PC-3 (cell line): ENCODE results near the gene PARVA. TPM values are rescaled to one million over a fixed set of nuclear protein-coding genes. Genes with fewer than 3 reads are reported as not detected.

Experiments used
- ATAC-seq: fragments of 200-7000 bp; cut with Tn5 transposase; 2 replicates; pipeline ENCODE4 v1.9.1; 2020; ENCODE audit warnings: mild to moderate bottlenecking, moderate library complexity
- BruUV-seq: library from RNA; stranded (reverse); fragments of 400-500 nt; replicated peaks from 2 replicates; lab custom pipeline; 2021; lab: Mats Ljungman, UMichigan
- CTCF ChIA-PET: fragments of 300-600 bp; sonication (Branson Sonifier 250); formaldehyde crosslinking; loops from one replicate; lab custom pipeline; 2022; ENCODE audit warnings: antibody characterized with exemption; lab: Charles Lee
- POLR2A ChIA-PET: fragments of 300-600 bp; sonication (Branson Sonifier 250); formaldehyde crosslinking; loops from one replicate; lab custom pipeline; 2022; ENCODE audit warnings: antibody characterized with exemption; ENCODE audit not compliant: unreplicated experiment; lab: Charles Lee
- DNase-seq: peaks from one replicate; pipeline ENCODE4 v3.0.0-alpha.2; 2015
- H2AFZ ChIP-seq: fragments of 300-600 bp; sonication (generic); 2 replicates; pipeline ENCODE4 v1.6.0; 2016; ENCODE audit warnings: antibody characterized with exemption, low read length
- H3F3A ChIP-seq: fragments of 300-600 bp; sonication (generic); one replicate; pipeline ENCODE4 v1.6.0; 2017; ENCODE audit warnings: antibody characterized with exemption, low read length, control low read depth, mild to moderate bottlenecking; ENCODE audit not compliant: unreplicated experiment
- H3K27ac ChIP-seq: fragments of 300-600 bp; sonication (generic); 2 replicates; pipeline ENCODE4 v1.5.1; 2016; ENCODE audit warnings: mild to moderate bottlenecking, low read length
- H3K27me3 ChIP-seq: fragments of 300-600 bp; sonication (generic); 2 replicates; pipeline ENCODE4 v1.6.1; 2016; ENCODE audit warnings: low read length, mixed read lengths
- H3K36me3 ChIP-seq: fragments of 300-600 bp; sonication (generic); 2 replicates; pipeline ENCODE4 v1.6.1; 2016; ENCODE audit warnings: low read depth, mixed run types, low read length, mixed read lengths
- H3K4me1 ChIP-seq: fragments of 300-600 bp; sonication (generic); 2 replicates; pipeline ENCODE4 v1.5.1; 2016; ENCODE audit warnings: low read length; ENCODE audit not compliant: insufficient read depth
- H3K4me2 ChIP-seq: fragments of 300-600 bp; sonication (generic); 2 replicates; pipeline ENCODE4 v1.6.0; 2016; ENCODE audit warnings: low read length
- H3K4me3 ChIP-seq: fragments of 300-600 bp; sonication (generic); 2 replicates; pipeline ENCODE4 v1.5.1; 2016; ENCODE audit warnings: mild to moderate bottlenecking, low read length, mixed read lengths
- H3K79me2 ChIP-seq: fragments of 300-600 bp; sonication (generic); 2 replicates; pipeline ENCODE4 v1.6.1; 2017; ENCODE audit warnings: low read length, mixed read lengths
- H3K9ac ChIP-seq: fragments of 300-600 bp; sonication (generic); 2 replicates; pipeline ENCODE4 v1.6.0; 2016; ENCODE audit warnings: mild to moderate bottlenecking, low read length
- H3K9me2 ChIP-seq: fragments of 300-600 bp; sonication (generic); replicated peaks from 2 replicates; pipeline ENCODE4 v1.6.1; 2016; ENCODE audit warnings: mixed run types, low read length, mixed read lengths
- H3K9me3 ChIP-seq: fragments of 300-600 bp; sonication (generic); 2 replicates; pipeline ENCODE4 v1.6.1; 2016; ENCODE audit warnings: low read length, mixed read lengths
- H4K20me1 ChIP-seq: fragments of 300-600 bp; sonication (generic); 2 replicates; pipeline ENCODE4 v1.6.1; 2016; ENCODE audit warnings: low read length, mixed read lengths
- EZH2 ChIP-seq: fragments of 300-600 bp; sonication (generic); IDR thresholded peaks from one replicate; pipeline ENCODE4 v1.6.1; 2017; ENCODE audit warnings: antibody characterized with exemption, mild to moderate bottlenecking, low read length; ENCODE audit not compliant: unreplicated experiment
- EZH2phosphoT487 ChIP-seq: fragments of 300-600 bp; sonication (generic); IDR thresholded peaks from 2 replicates; pipeline ENCODE4 v1.6.1; 2018; ENCODE audit warnings: mild to moderate bottlenecking, antibody characterized with exemption, low read length, borderline replicate concordance
- intact Hi-C: fragments of 100-400 bp; cut with micrococcal nuclease; formaldehyde crosslinking; loops from 2 replicates; pipeline ENCODE4 v1.9.0; 2023
- total RNA-seq: library from RNA; depleted of rRNA; stranded (reverse); fragments of >200 nt; gene quantifications from 2 replicates; pipeline ENCODE4 v1.2.3, GENCODE V29; 2014
- TF ChIP-seq, protein P1 (sequence below): fragments of 300-600 bp; sonication (generic); conservative IDR thresholded peaks from 2 replicates; pipeline ENCODE4 v1.5.1; 2017; ENCODE audit warnings: antibody characterized with exemption, low read depth, mild to moderate bottlenecking, low read length

The PARVA gene
- total RNA-seq, 1 experiment from 2014 or later = 13.5 TPM

DNA sequence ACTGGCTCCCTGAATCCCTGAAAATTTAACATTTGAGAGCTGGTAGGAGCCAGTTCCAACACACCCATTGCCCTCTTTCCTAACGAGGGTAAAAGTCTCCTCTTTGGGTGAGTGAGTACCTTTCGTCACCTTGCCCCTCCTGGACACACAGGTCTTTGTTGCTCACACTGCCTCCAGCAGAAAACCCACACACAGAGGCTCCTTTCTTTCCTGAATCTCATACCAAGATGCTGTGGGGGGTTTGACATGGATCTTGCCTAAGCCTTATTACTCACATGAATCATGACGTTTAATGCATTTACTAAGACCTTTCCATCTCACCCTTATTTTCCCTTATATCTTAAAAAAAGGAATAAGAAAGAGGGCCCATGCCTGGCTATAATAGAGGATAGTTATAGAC, 53.0 kb downstream of the PARVA start:
- Histone ChIP-seq H3K79me2 (no peaks in the 10 kb centered on the region; the same call in 1 of the 2 replicates), H3F3A (no peaks in the 10 kb centered on the region), H3K27me3 (no peaks in the 10 kb centered on the region), H3K4me1 (peaks cover 16% of the 10 kb centered on the region), H3K9me3 (no peaks in the 10 kb centered on the region), H3K27ac (peak overlapping the region; percentile 71), H4K20me1 (no peaks in the 10 kb centered on the region), H3K4me3 (peak overlapping the region; percentile 13; the same call in 1 of the 2 replicates), H3K4me2 (peak overlapping the region; percentile 72), H3K9me2 (no peaks in the 10 kb centered on the region), H3K36me3 (no peaks in the 10 kb centered on the region), H3K9ac (no peak overlapping the region), H2AFZ (no peak overlapping the region)
- ChIA-PET CTCF (no interaction called here), POLR2A (interaction anchor here (0.6 kb wide), 1 partner anchor 24 kb away, joined by 3 read pairs; no protein-coding TSS in a partner anchor)
- intact Hi-C loops = no loop called here
- no peak for ATAC-seq
- BruUV-seq = no TSS peak
- peak; percentile 46 for DNase-seq
- no peak for TF ChIP-seq EZH2
- TF ChIP-seq EZH2phosphoT487 = no peak
- TF ChIP-seq, protein P1, sequence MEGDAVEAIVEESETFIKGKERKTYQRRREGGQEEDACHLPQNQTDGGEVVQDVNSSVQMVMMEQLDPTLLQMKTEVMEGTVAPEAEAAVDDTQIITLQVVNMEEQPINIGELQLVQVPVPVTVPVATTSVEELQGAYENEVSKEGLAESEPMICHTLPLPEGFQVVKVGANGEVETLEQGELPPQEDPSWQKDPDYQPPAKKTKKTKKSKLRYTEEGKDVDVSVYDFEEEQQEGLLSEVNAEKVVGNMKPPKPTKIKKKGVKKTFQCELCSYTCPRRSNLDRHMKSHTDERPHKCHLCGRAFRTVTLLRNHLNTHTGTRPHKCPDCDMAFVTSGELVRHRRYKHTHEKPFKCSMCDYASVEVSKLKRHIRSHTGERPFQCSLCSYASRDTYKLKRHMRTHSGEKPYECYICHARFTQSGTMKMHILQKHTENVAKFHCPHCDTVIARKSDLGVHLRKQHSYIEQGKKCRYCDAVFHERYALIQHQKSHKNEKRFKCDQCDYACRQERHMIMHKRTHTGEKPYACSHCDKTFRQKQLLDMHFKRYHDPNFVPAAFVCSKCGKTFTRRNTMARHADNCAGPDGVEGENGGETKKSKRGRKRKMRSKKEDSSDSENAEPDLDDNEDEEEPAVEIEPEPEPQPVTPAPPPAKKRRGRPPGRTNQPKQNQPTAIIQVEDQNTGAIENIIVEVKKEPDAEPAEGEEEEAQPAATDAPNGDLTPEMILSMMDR = no peak

DNA sequence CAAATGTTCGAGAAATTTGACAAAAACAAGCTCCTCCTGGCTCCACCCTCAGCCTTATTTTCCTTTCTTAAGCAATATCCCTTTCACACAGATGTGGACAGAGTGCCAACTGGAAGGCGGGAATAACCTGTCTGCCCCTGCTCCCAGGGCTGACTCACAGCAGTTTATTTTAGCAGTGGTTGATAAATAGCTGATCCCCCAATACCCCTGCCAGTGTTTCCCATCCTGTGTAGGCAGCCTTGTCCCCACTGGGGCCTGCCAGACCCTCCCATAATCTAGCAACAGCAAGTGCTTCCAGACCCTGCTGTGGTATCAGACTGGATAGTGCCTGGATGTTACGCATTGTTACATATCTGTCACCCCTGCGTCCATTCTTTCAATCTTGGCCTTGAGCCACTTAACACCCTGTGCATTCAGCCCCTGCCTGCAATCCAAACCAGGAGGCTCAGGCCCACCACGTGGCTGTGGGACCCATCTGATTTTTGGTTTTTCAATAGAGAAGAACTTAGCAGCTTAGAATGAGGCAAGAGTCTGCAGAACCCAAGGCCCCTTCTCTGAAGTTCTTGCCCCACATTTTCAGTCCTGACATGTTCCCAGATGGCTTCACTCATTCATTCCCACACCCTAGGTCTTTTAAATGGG, 53.7 kb downstream of the PARVA start:
- Histone ChIP-seq H3K36me3 (no peaks in the 10 kb centered on the region), H3K27me3 (no peaks in the 10 kb centered on the region), H3K79me2 (no peaks in the 10 kb centered on the region; the same call in 1 of the 2 replicates), H3K4me2 (peak overlapping the region; percentile 72), H3K9me3 (no peaks in the 10 kb centered on the region), H3F3A (no peaks in the 10 kb centered on the region), H2AFZ (no peak overlapping the region), H3K4me1 (peaks cover 16% of the 10 kb centered on the region), H3K9me2 (no peaks in the 10 kb centered on the region), H3K9ac (no peak overlapping the region), H3K4me3 (0 out of 2 replicates have a peak overlapping the region, but pooled peaks have one; percentile 13), H4K20me1 (no peaks in the 10 kb centered on the region), H3K27ac (peak overlapping the region; percentile 71)
- DNase-seq = peak; percentile 75
- BruUV-seq = no TSS peak
- CTCF ChIA-PET = interaction anchor here (0.6 kb wide), 1 partner anchor 100 kb away, joined by 4 read pairs; no protein-coding TSS in a partner anchor
- no peak for ATAC-seq
- intact Hi-C loops = no loop called here
- TF ChIP-seq, protein P1 = no peak
- TF ChIP-seq EZH2 = no peak
- no peak for TF ChIP-seq EZH2phosphoT487
- POLR2A ChIA-PET = interaction anchor here (0.6 kb wide), 1 partner anchor 24 kb away, joined by 3 read pairs; no protein-coding TSS in a partner anchor

DNA sequence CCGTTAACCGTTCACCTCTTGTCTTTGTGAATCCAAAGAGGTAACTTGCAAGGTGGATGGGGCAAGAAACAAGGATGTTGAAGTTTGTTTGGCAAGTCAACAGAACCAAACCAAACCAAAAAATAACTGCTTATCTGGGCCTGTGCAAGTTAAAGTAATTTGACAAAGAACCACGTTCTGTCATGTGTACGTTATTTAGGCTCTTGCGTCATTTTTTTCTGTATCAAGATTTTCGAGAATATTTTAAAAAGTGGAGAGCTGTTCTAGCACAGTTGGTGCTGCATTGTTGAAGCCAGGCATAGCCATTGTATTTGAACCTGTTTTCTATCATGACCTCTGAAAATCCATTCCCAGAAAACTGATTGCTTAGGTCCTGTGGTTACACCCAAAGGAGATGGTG, 55.1 kb downstream of the PARVA start:
- TF ChIP-seq EZH2phosphoT487 = no peak
- TF ChIP-seq, protein P1 = no peak
- no peak for TF ChIP-seq EZH2
- no peak for DNase-seq
- Histone ChIP-seq H3F3A (no peaks in the 10 kb centered on the region), H3K4me1 (peaks cover 16% of the 10 kb centered on the region), H3K36me3 (no peaks in the 10 kb centered on the region), H3K4me2 (no peak overlapping the region), H3K9me3 (no peaks in the 10 kb centered on the region), H2AFZ (no peak overlapping the region), H3K4me3 (no peak overlapping the region), H4K20me1 (no peaks in the 10 kb centered on the region), H3K79me2 (no peaks in the 10 kb centered on the region; the same call in 1 of the 2 replicates), H3K27me3 (no peaks in the 10 kb centered on the region), H3K9ac (no peak overlapping the region), H3K9me2 (no peaks in the 10 kb centered on the region), H3K27ac (no peak overlapping the region)
- POLR2A ChIA-PET = no interaction called here
- no peak for ATAC-seq
- intact Hi-C loops = no loop called here
- BruUV-seq = no TSS peak
- CTCF ChIA-PET = no interaction called here
